CD8-positive, alpha-beta memory T cell (primary cell): ENCODE data around the gene KRTAP10-7. TPM values are rescaled to one million over a fixed set of nuclear protein-coding genes. Genes with fewer than 3 reads are reported as not detected.

Experiments
- CTCF ChIA-PET: fragments of 350-600 bp; sonication (Branson Sonifier 250); formaldehyde crosslinking; loops from one replicate; lab custom pipeline; 2021; ENCODE audit warnings: antibody characterized with exemption; lab: Charles Lee
- POLR2A ChIA-PET: fragments of 350-600 bp; sonication (Branson Sonifier 250); formaldehyde crosslinking; loops from one replicate; lab custom pipeline; 2021; ENCODE audit warnings: antibody characterized with exemption; lab: Charles Lee
- DNase-seq, 5 donors: peaks; one replicate each; pipeline versions ENCODE4 v3.0.0 to v3.0.0-alpha.2; 2020 to 2022; ENCODE audit warnings: mixed read lengths in 1 of 5
- H3K27ac ChIP-seq: one replicate; pipeline ENCODE4 v1.7.0; 2013; ENCODE audit warnings: low read depth, mild to moderate bottlenecking, low read length, moderate library complexity
- H3K27me3 ChIP-seq: 2 replicates; pipeline ENCODE4 v1.7.0; 2013; ENCODE audit warnings: low read length, mild to moderate bottlenecking; ENCODE audit not compliant: insufficient read depth, poor library complexity, severe bottlenecking
- H3K36me3 ChIP-seq: 2 replicates; pipeline ENCODE4 v1.7.0; 2013; ENCODE audit warnings: mild to moderate bottlenecking, low read length, moderate library complexity; ENCODE audit not compliant: insufficient read depth
- H3K4me1 ChIP-seq: 2 replicates; pipeline ENCODE4 v1.7.0; 2013; ENCODE audit warnings: mild to moderate bottlenecking, low read length, moderate library complexity; ENCODE audit not compliant: insufficient read depth
- H3K4me3 ChIP-seq: 2 replicates; pipeline ENCODE4 v1.7.0; 2013; ENCODE audit warnings: mild to moderate bottlenecking, low read length
- H3K9me3 ChIP-seq: 2 replicates; pipeline ENCODE4 v1.7.0; 2013; ENCODE audit warnings: mild to moderate bottlenecking, low read length
- H3K27ac Mint-ChIP-seq, 8 donors: one replicate each; pipeline ENCODE4 v1.8.0; 2020 to 2021; ENCODE audit warnings: mixed read lengths in 8 of 8, mild to moderate bottlenecking in 6 of 8, inconsistent platforms in 3 of 8, moderate library complexity in 3 of 8
- H3K27me3 Mint-ChIP-seq, 2 donors: one replicate each; pipeline ENCODE4 v1.8.0; 2020 to 2021; ENCODE audit warnings: mixed read lengths in 2 of 2, mild to moderate bottlenecking in 1 of 2, moderate library complexity in 1 of 2
- H3K36me3 Mint-ChIP-seq, 3 donors: one replicate each; pipeline ENCODE4 v1.8.0; 2020 to 2021; ENCODE audit warnings: mixed read lengths in 3 of 3, inconsistent platforms in 1 of 3, mild to moderate bottlenecking in 1 of 3
- H3K4me1 Mint-ChIP-seq, 3 donors: one replicate each; pipeline ENCODE4 v1.8.0; 2020 to 2021; ENCODE audit warnings: mixed read lengths in 3 of 3, inconsistent platforms in 1 of 3, mild to moderate bottlenecking in 1 of 3
- H3K4me3 Mint-ChIP-seq, 7 donors: one replicate each; pipeline ENCODE4 v1.8.0; 2020 to 2021; ENCODE audit warnings: mixed read lengths in 7 of 7, mild to moderate bottlenecking in 6 of 7, moderate library complexity in 4 of 7, inconsistent platforms in 2 of 7
- H3K9me3 Mint-ChIP-seq, 5 donors: one replicate each; pipeline ENCODE4 v1.8.0; 2020 to 2022; ENCODE audit warnings: mixed read lengths in 5 of 5, mild to moderate bottlenecking in 3 of 5, moderate library complexity in 2 of 5, inconsistent platforms in 1 of 5
- polyA plus RNA-seq: library from polyadenylated mRNA; unstranded; fragments of 300-500 nt; fragmentation: Illumina TruSeq; gene quantifications from one replicate; pipeline ENCODE4 v1.2.3, GENCODE V29; 2021
- total RNA-seq, 2 experiments: library from RNA; stranded (reverse); gene quantifications; one replicate each; pipeline ENCODE4 v1.2.3, GENCODE V29; 2021

The KRTAP10-7 gene
- total and polyA plus RNA-seq, 3 experiments from 2014 or later: not detected

DNA sequence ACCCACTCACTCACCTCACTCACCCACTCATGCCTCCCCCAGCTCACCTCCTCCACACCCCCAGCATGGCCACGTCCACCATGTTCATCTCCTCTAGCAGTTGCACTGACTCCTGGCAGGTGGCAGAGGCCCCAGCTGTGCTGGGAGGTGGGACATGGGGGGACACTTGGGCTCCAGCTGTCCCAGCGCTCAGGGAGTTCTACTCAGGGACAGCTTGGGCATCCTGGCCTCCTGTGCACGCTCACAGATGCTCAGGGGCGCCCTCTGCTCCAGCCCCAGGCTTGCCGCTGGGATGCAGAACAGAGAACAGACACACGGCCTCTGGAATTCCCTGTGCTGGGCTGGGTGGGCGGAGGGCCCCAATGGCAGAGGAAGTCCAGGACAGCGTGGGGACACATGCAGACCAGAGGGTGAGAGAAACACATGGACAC lies 16.7 kb downstream of the KRTAP10-7 start:
- peaks cover 0 to 2% of the 10 kb centered on the region in 2 donors for H3K27me3 Mint-ChIP-seq

GRCh38 chr21:44618504-44618903 lies 18.1 kb downstream of the KRTAP10-7 start:
- DNase-seq: no peak
- Histone ChIP-seq H3K4me1 (peaks cover 47% of the 10 kb centered on the region), H3K27me3 (no peaks in the 10 kb centered on the region), H3K27ac (peak overlapping the region; percentile 57), H3K4me3 (peak overlapping the region; percentile 5), H3K36me3 (no peaks in the 10 kb centered on the region), H3K9me3 (peaks cover 6% of the 10 kb centered on the region)
- peak overlapping the region; percentile 16 to 86 (median 73) for H3K4me3 Mint-ChIP-seq
- ChIA-PET CTCF (interaction anchor here (0.7 to 3.1 kb wide), 10 partner anchors 12 to 175 kb away, joined by 3 to 14 read pairs (median 4); partner anchors contain the start of genes KRTAP10-10, KRTAP10-5 and KRTAP12-3), POLR2A (interaction anchor here (0.6 to 1.9 kb wide), 3 partner anchors 35 to 137 kb away, joined by 4 to 23 read pairs (median 4); partner anchors contain the start of gene KRTAP12-3)
- H3K27me3 Mint-ChIP-seq: peaks cover 0 to 2% of the 10 kb centered on the region in 2 donors
- peaks cover 12 to 36% (median 19%) of the 10 kb centered on the region in 3 donors for H3K36me3 Mint-ChIP-seq
- peaks cover 25 to 37% (median 33%) of the 10 kb centered on the region in 5 donors for H3K9me3 Mint-ChIP-seq
- peak overlapping the region; percentile 70 to 95 (median 91) for H3K27ac Mint-ChIP-seq
- peaks cover 44 to 62% (median 54%) of the 10 kb centered on the region in 3 donors for H3K4me1 Mint-ChIP-seq

More for the DNA sequence above, 16.7 kb downstream of the KRTAP10-7 start:
- H3K27ac Mint-ChIP-seq: peak overlapping the region in 5 of 8 donors; percentile 33 to 83 (median 39)
- peak overlapping the region in 2 of 7 donors; percentile 20 to 78 for H3K4me3 Mint-ChIP-seq
- no peak overlapping the region for H3K4me3 ChIP-seq
- POLR2A ChIA-PET: no interaction called here
- CTCF ChIA-PET: interaction anchor here (3.1 kb wide), 1 partner anchor 107 kb away, joined by 14 read pairs; no protein-coding TSS in a partner anchor
- peaks cover 42 to 59% (median 54%) of the 10 kb centered on the region in 3 donors for H3K4me1 Mint-ChIP-seq
- no peak overlapping the region for H3K27ac ChIP-seq
- no peak for DNase-seq
- H3K36me3 Mint-ChIP-seq: peaks cover 10 to 25% (median 17%) of the 10 kb centered on the region in 3 donors
- H3K36me3 ChIP-seq: no peaks in the 10 kb centered on the region
- no peaks in the 10 kb centered on the region for H3K9me3 ChIP-seq
- H3K9me3 Mint-ChIP-seq: peaks cover 18 to 27% (median 24%) of the 10 kb centered on the region in 5 donors
- H3K27me3 ChIP-seq: no peaks in the 10 kb centered on the region
- H3K4me1 ChIP-seq: peaks cover 47% of the 10 kb centered on the region

DNA sequence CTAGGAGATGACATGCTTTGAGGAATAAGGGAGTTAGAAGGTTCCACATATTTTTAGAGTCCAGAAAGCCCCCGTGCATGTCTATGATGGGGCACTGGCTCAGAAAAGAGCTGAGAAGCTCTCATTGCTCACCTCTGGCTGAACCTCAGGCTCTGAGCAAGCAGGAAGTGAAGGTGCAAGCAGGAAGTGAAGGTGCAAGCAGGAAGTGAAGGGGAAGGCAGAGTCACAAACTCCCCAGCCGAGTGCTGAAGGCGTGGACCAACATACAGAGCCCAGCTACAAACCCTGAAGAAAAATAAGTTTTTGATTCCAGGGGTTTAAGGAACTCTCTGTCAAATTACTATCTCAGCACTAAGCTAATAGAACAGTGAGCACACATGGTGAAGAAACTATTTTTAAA lies 18.5 kb downstream of the KRTAP10-7 start:
- Histone ChIP-seq H3K9me3 (peaks cover 7% of the 10 kb centered on the region), H3K4me1 (peaks cover 47% of the 10 kb centered on the region), H3K27ac (peak overlapping the region; percentile 57), H3K36me3 (no peaks in the 10 kb centered on the region), H3K4me3 (peak overlapping the region; percentile 5), H3K27me3 (no peaks in the 10 kb centered on the region)
- peaks cover 29 to 41% (median 37%) of the 10 kb centered on the region in 5 donors for H3K9me3 Mint-ChIP-seq
- peaks cover 0 to 2% of the 10 kb centered on the region in 2 donors for H3K27me3 Mint-ChIP-seq
- peak overlapping the region; percentile 70 to 95 (median 91) for H3K27ac Mint-ChIP-seq
- ChIA-PET CTCF (interaction anchor here (0.7 to 3.1 kb wide), 10 partner anchors 11 to 175 kb away, joined by 3 to 14 read pairs (median 4); partner anchors contain the start of genes KRTAP10-10, KRTAP10-5 and KRTAP12-3), POLR2A (interaction anchor here (1.2 to 1.9 kb wide), 2 partner anchors 35 to 39 kb away, joined by 4 to 23 read pairs; partner anchors contain the start of gene KRTAP12-3)
- H3K36me3 Mint-ChIP-seq: peaks cover 13 to 40% (median 21%) of the 10 kb centered on the region in 3 donors
- peak; percentile 20 to 81 (median 70) for DNase-seq
- H3K4me3 Mint-ChIP-seq: peak overlapping the region; percentile 16 to 86 (median 73)
- peaks cover 45 to 64% (median 54%) of the 10 kb centered on the region in 3 donors for H3K4me1 Mint-ChIP-seq

DNA sequence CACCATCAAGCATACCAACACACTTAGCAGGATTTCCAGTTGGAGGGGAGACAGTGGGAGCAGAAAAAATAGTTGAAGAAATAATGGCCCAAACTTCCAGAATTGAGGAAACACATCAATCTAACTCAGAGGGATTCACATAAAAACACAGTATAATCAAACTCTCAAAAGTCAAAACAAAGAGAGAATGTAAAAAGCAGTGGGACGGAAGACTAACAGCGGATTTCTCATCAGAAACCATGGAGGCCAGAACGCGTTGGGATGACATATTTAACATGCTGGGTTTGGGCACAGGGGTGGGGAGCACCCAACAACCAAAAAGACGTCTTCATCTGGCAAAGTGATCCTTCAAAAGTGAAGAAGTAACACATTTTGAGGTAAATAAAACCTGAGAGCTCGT lies 19.5 kb downstream of the KRTAP10-7 start:
- no peaks in the 10 kb centered on the region for H3K36me3 ChIP-seq
- peak overlapping the region in 7 of 8 donors; percentile 44 to 95 (median 91) for H3K27ac Mint-ChIP-seq
- H3K27me3 Mint-ChIP-seq: no peaks in the 10 kb centered on the region
- H3K4me3 Mint-ChIP-seq: peak overlapping the region in 3 of 7 donors; percentile 18 to 44 (median 20)
- no peaks in the 10 kb centered on the region for H3K27me3 ChIP-seq
- H3K9me3 Mint-ChIP-seq: peaks cover 30 to 49% (median 45%) of the 10 kb centered on the region in 5 donors
- ChIA-PET POLR2A (interaction anchor here (1.9 kb wide), 1 partner anchor 38 kb away, joined by 23 read pairs; the partner anchor contains the start of gene KRTAP12-3), CTCF (interaction anchor here (1.3 to 3.1 kb wide), 5 partner anchors 18 to 110 kb away, joined by 3 to 14 read pairs (median 5); partner anchors contain the start of genes KRTAP10-10 and KRTAP12-3)
- H3K4me3 ChIP-seq: no peak overlapping the region
- H3K36me3 Mint-ChIP-seq: peaks cover 15 to 48% (median 21%) of the 10 kb centered on the region in 3 donors
- peaks cover 7% of the 10 kb centered on the region for H3K9me3 ChIP-seq
- peaks cover 47% of the 10 kb centered on the region for H3K4me1 ChIP-seq
- peaks cover 47 to 60% (median 56%) of the 10 kb centered on the region in 3 donors for H3K4me1 Mint-ChIP-seq
- no peak overlapping the region for H3K27ac ChIP-seq
- no peak for DNase-seq

DNA sequence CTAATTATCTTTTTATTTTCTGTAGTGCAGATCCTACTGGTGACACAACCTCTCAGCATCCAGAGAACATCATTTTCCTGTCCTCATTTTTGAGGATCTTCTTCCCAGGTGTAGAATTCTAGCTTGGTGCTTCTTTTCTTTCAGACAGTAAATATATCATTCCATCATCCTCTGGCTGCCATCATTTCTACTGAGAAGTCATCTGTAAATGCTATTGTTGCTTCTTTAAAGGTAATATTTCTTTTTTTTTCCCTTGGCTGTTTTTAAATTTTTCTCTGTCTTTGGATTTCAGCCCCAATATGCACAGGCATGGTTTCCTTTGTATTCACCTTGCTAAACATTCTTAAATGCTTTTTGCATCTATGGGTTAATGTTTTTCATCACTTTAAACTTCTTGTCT lies 23.2 kb downstream of the KRTAP10-7 start:
- ChIA-PET POLR2A (no interaction called here), CTCF (no interaction called here)
- no peaks in the 10 kb centered on the region for H3K27me3 ChIP-seq
- H3K27ac ChIP-seq: no peak overlapping the region
- Mint-ChIP-seq H3K36me3 (peaks cover 13 to 48% (median 21%) of the 10 kb centered on the region in 3 donors), H3K9me3 (peaks cover 30 to 49% (median 45%) of the 10 kb centered on the region in 5 donors), H3K4me3 (peak overlapping the region in 1 of 7 donors; percentile 32), H3K4me1 (peaks cover 44 to 52% (median 47%) of the 10 kb centered on the region in 3 donors), H3K27me3 (no peaks in the 10 kb centered on the region), H3K27ac (peak overlapping the region in 1 of 8 donors; percentile 12)
- H3K36me3 ChIP-seq: no peaks in the 10 kb centered on the region
- H3K4me1 ChIP-seq: peaks cover 27% of the 10 kb centered on the region
- no peak overlapping the region for H3K4me3 ChIP-seq
- DNase-seq: no peak
- peaks cover 7% of the 10 kb centered on the region for H3K9me3 ChIP-seq

DNA sequence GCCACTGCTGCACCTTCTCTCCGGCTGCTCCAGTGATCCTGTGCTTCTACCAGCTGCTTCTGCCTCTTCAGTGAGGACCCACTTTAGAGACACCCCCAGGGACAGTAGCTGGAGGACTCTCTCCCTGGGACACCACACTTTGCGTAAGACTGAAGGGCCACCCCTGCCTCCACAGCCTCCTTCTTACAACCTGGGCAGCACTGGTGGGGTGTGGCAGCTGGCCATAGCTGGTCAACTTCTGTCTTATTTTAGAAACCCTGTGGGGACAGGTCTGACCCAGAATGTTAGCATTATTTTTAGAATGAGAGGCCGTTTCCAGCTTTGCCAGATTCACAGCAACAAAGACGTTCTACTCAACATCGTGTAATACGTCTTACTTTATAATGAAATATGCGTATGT lies 25.4 kb downstream of the KRTAP10-7 start:
- Histone ChIP-seq H3K9me3 (peaks cover 7% of the 10 kb centered on the region), H3K4me1 (peaks cover 30% of the 10 kb centered on the region), H3K27ac (no peak overlapping the region), H3K27me3 (no peaks in the 10 kb centered on the region), H3K4me3 (no peak overlapping the region), H3K36me3 (no peaks in the 10 kb centered on the region)
- H3K36me3 Mint-ChIP-seq: peaks cover 5 to 39% (median 13%) of the 10 kb centered on the region in 3 donors
- H3K27me3 Mint-ChIP-seq: no peaks in the 10 kb centered on the region
- H3K9me3 Mint-ChIP-seq: peaks cover 18 to 43% (median 36%) of the 10 kb centered on the region in 5 donors
- DNase-seq: no peak
- peaks cover 40 to 53% (median 41%) of the 10 kb centered on the region in 3 donors for H3K4me1 Mint-ChIP-seq
- peak overlapping the region in 3 of 8 donors; percentile 66 to 85 (median 72) for H3K27ac Mint-ChIP-seq
- ChIA-PET CTCF (interaction anchor here (0.9 to 2.1 kb wide), 3 partner anchors 32 to 115 kb away, joined by 3 to 7 read pairs (median 3); partner anchors contain the start of gene KRTAP12-3), POLR2A (no interaction called here)
- H3K4me3 Mint-ChIP-seq: peak overlapping the region in 2 of 7 donors; percentile 34 to 54

GRCh38 chr21:44626262-44626661 lies 25.9 kb downstream of the KRTAP10-7 start:
- CTCF ChIA-PET: interaction anchor here (0.9 to 2.1 kb wide), 3 partner anchors 31 to 116 kb away, joined by 3 to 7 read pairs (median 3); partner anchors contain the start of gene KRTAP12-3
- no peaks in the 10 kb centered on the region for H3K27me3 Mint-ChIP-seq

More at GRCh38 chr21:44626262-44626661, 25.9 kb downstream of the KRTAP10-7 start:
- Histone ChIP-seq H3K27ac (no peak overlapping the region), H3K36me3 (no peaks in the 10 kb centered on the region), H3K4me1 (peaks cover 30% of the 10 kb centered on the region), H3K27me3 (no peaks in the 10 kb centered on the region), H3K4me3 (no peak overlapping the region), H3K9me3 (peaks cover 7% of the 10 kb centered on the region)
- peak in 2 of 5 donors; percentile 13 to 47 for DNase-seq
- H3K27ac Mint-ChIP-seq: peak overlapping the region in 6 of 8 donors; percentile 54 to 85 (median 78)
- H3K9me3 Mint-ChIP-seq: peaks cover 20 to 44% (median 40%) of the 10 kb centered on the region in 5 donors
- POLR2A ChIA-PET: no interaction called here
- H3K4me1 Mint-ChIP-seq: peaks cover 44 to 58% (median 46%) of the 10 kb centered on the region in 3 donors
- peaks cover 7 to 42% (median 15%) of the 10 kb centered on the region in 3 donors for H3K36me3 Mint-ChIP-seq
- H3K4me3 Mint-ChIP-seq: peak overlapping the region in 6 of 7 donors; percentile 10 to 72 (median 55)
